ENCODE data around the gene FKBP7.
"Not testable (repeated sequence)": the region's sequence is repeated elsewhere in the genome, so short reads cannot be mapped to it uniquely, and the experiment has no call there.

FKBP7 gene

GRCh38 chr2:178478439-178479274 lies at the start of gene FKBP7:
FKBP7 (minus strand) TSS chr2:178478600; CDS start chr2:178478499, 101 bp downstream.
- peak; percentile 62 for TF ChIP-seq CTCF (IDR thresholded peaks at IDR 0.05; ENCODE audit: low read length, missing control alignments)
- peak within 1 kb of the TSS; percentile 71 for H3K4me3 ChIP-seq (replicated peaks; ENCODE audit: low read depth, low read length)

GRCh38 chr2:178527592-178527991 lies 49.2 kb upstream of the FKBP7 start:
- no peak for DNase-seq (ENCODE audit: low read depth)
- H3K4me3 ChIP-seq (replicated peaks; ENCODE audit: low read depth, low read length), result no peak overlapping the region
- no peak for TF ChIP-seq CTCF (IDR thresholded peaks at IDR 0.05; ENCODE audit: low read length, missing control alignments)

More at GRCh38 chr2:178478439-178479274, at the start of gene FKBP7:
- peak; percentile 78 for DNase-seq (ENCODE audit: low read depth)

GRCh38 chr2:178526256-178526655 lies 47.9 kb upstream of the FKBP7 start:
- DNase-seq (ENCODE audit: low read depth), result no peak
- no peak for TF ChIP-seq CTCF (IDR thresholded peaks at IDR 0.05; ENCODE audit: low read length, missing control alignments)
- H3K4me3 ChIP-seq (replicated peaks; ENCODE audit: low read depth, low read length), result no peak overlapping the region

GRCh38 chr2:178525460-178525859 lies 47.1 kb upstream of the FKBP7 start:
- DNase-seq (ENCODE audit: low read depth); H3K4me3 ChIP-seq (replicated peaks; ENCODE audit: low read depth, low read length): not testable (repeated sequence)

- H3K4me3 ChIP-seq (replicated peaks; ENCODE audit: low read depth, low read length); DNase-seq (ENCODE audit: low read depth): not testable (repeated sequence)
Measured at GRCh38 chr2:178525010-178525409, 46.6 kb upstream of the FKBP7 start.

GRCh38 chr2:178523596-178524134 lies 45.3 kb upstream of the FKBP7 start:
- no peak for TF ChIP-seq CTCF (IDR thresholded peaks at IDR 0.05; ENCODE audit: low read length, missing control alignments)
- no peak for DNase-seq (ENCODE audit: low read depth)
- H3K4me3 ChIP-seq (replicated peaks; ENCODE audit: low read depth, low read length), result peak overlapping the region; percentile 58

- peak; percentile 88 for DNase-seq (ENCODE audit: low read depth)
- H3K4me3 ChIP-seq (replicated peaks; ENCODE audit: low read depth, low read length), result peak overlapping the region; percentile 58
- TF ChIP-seq CTCF (IDR thresholded peaks at IDR 0.05; ENCODE audit: low read length, missing control alignments), result peak; percentile 92
Measured at GRCh38 chr2:178522950-178523595, 44.7 kb upstream of the FKBP7 start.
